ENCODE data around the gene GNA12.

DNA sequence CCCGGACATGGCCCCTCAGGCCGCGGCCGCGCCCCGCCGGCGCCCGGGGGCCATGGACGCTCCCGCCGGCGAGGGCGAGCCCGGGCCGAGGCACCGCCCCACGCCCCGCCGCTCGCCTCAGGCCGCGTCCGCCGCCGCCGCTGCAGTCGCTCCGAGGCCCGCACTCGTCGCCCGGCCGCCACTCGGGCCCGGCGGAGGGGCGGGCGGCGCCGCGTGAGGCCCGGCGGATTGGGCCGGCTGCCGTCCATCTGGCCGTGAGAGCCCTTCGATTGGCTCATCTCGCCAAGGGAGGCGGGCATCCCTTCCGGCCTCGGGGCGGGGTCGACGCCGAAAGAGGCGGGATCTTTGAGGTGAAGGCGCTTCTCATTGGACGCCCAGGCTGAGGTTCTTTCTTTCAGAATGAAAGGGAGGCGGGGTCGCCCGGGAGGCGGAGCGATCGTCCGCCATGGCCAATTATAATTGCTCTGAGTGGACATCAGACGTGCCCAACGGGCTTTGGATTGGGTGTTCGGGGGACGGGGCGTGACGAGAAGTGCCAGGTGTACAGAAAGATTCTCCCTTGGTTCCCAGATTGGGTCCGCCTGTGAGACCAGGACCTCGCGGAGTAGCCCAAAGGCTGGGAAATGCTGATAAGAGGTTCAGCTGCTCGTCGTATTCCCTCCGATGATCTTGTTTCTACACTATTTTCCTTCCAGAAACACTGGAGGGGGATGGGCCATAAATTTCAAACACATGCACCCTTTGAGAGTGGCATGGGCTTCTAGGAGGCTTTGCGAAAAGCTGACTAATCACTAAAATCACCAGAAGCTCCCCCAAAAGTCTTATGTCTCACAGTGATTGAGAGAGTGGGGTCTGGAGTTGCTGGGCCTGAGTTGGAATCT is at the start of gene GNA12:
- TF ChIP-seq, protein P1, sequence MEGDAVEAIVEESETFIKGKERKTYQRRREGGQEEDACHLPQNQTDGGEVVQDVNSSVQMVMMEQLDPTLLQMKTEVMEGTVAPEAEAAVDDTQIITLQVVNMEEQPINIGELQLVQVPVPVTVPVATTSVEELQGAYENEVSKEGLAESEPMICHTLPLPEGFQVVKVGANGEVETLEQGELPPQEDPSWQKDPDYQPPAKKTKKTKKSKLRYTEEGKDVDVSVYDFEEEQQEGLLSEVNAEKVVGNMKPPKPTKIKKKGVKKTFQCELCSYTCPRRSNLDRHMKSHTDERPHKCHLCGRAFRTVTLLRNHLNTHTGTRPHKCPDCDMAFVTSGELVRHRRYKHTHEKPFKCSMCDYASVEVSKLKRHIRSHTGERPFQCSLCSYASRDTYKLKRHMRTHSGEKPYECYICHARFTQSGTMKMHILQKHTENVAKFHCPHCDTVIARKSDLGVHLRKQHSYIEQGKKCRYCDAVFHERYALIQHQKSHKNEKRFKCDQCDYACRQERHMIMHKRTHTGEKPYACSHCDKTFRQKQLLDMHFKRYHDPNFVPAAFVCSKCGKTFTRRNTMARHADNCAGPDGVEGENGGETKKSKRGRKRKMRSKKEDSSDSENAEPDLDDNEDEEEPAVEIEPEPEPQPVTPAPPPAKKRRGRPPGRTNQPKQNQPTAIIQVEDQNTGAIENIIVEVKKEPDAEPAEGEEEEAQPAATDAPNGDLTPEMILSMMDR (IDR thresholded peaks at IDR 0.05): no peak
- no peak for TF ChIP-seq POLR2A (IDR thresholded peaks at IDR 0.05)

All from lower leg skin (tissue), 3 donors.